NT2/D1 (cell line): ENCODE data around the gene TMX2.

Experiments
- SUZ12 ChIP-seq: IDR thresholded peaks from 2 replicates; pipeline ENCODE4 v1.6.1; 2011; ENCODE audit not compliant: insufficient read length, insufficient read depth; ENCODE audit errors: extremely low read depth
- YY1 ChIP-seq: IDR thresholded peaks from 2 replicates; pipeline ENCODE4 v1.6.1; 2011; ENCODE audit not compliant: insufficient read length, insufficient read depth
- ZNF274 ChIP-seq: IDR thresholded peaks from 2 replicates; pipeline ENCODE4 v1.6.1; 2011; ENCODE audit warnings: mild to moderate bottlenecking, low read depth, low read length

DNA sequence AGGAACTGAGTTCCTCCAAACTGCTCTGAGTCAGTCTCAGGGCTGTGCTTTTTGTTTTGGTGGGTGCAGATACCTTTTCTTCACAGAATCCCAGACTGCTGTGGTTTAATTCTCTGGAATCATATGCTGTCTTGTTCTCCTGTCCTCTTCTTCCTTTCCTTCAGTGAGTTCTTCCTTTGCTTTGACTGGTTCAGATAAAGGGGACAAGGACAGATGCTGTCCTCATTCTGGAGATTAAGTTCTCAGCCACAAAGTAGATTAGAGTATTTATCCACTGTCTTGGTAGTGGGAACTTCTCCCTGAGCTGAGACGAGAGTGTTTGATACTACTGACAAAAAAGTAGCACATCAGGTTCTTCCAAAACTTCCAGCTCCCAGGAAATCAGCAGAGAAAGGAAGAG is 31.2 kb upstream of the TMX2 start:
- TF ChIP-seq ZNF274 (no peak), SUZ12 (no peak), YY1 (no peak)
